Stimulated activated CD8-positive, alpha-beta memory T cell treated with anti-CD3 and anti-CD28 coated beads, Interleukin-12 subunit alpha, Interleukin-12 subunit beta, amount 100 ng/mL, for 24 hours (primary cell): ENCODE data around the gene MYOT.
A peak's percentile ranks its signal among the peaks of the same experiment; 100 is the strongest.
"Not testable (repeated sequence)": the region's sequence is repeated elsewhere in the genome, so short reads cannot be mapped to it uniquely, and the experiment has no call there.

Experiments used
- DNase-seq: peaks from one replicate; pipeline ENCODE4 v3.0.0-alpha.2; 2020; ENCODE audit errors: extremely low read depth

MYOT gene

GRCh38 chr5:137856201-137856600, 11.5 kb upstream of the MYOT start:
- DNase-seq = no peak

GRCh38 chr5:137856916-137857862, 10.5 kb upstream of the MYOT start:
- no peak for DNase-seq

GRCh38 chr5:137858223-137858916, 9.3 kb upstream of the MYOT start:
- DNase-seq = no peak

DNA sequence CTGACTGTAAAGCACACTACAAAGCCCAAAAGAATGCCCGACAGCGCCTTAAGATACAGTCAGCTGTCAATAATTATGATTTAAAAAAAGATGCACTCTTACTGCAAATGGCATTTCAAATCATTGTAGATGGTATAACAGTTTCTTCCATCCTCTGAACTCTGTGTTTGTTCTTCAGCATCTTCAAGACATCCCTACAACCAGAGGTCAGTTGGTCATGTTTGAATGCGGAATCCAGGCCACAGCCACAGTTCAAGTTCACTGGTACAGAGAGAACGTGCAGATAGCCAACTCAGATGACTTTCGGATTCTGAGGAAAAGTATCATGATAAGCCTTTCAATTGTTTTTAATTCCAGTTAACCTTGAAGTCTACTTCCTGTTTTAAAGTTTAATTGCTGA, 8.7 kb upstream of the MYOT start:
- DNase-seq = no peak

DNA sequence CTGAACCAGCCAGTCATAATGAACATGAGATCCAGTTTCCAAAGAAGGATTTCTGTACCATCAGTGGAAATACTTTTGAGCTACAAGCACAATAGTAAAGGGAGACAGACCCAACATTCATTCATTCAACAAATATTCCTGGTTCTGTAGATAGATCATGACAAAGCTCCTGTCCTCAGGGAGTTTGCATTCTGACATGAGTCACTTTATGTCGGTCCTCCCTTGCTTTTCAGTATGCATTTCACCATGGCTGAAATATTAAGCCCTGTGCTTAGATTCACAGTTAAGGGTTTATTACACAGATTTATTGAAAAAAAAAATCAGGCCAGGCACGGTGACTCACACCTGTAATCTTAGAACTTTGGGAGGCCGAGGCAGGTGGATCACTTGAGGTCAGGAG, 5.4 kb upstream of the MYOT start:
- DNase-seq = no peak

GRCh38 chr5:137863653-137864052, 4.0 kb upstream of the MYOT start:
- DNase-seq = not testable (repeated sequence)

DNA sequence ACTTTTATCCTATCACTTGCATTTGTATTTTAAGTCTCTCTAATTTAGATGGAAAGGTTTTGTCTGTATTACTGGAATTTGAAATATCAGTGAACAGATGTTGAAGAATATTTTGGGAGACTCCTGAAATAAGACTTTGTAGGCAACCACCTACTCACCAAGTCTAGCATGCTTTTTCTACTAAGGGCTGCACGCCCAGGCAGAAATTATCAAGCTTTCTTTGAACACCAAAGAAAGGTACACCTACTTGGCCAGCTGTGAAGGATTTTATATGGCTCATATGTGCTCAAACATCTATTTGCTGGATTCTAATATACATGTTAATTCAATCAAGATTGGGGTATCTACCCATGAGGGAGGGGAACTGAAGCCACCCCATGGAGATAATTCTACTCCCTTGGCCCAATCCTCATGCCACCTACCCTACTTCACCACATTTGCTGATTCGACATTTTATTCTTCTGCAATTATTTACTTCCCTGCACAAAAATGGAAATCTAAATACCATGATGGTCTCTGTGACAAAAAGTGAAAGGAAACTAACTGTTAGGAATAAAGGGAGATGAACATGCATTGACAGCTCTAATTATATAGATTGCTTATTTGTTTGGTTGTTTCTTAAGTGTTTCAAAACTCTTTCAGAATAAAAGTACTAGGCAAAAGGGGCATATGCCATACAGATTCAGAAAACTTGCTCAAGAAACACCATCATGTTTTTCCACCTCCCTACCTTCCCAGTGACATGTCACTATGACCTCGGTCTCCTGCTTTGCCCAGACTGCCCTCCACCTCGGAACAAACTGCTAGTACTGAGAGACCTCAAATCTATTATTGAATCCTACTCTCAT, 895 bp upstream of the MYOT start:
- no peak for DNase-seq

GRCh38 chr5:137870647-137871339, 3.1 kb downstream of the MYOT start:
- DNase-seq = no peak

- no peak for DNase-seq
Measured at GRCh38 chr5:137871571-137871970, 3.9 kb downstream of the MYOT start.

DNA sequence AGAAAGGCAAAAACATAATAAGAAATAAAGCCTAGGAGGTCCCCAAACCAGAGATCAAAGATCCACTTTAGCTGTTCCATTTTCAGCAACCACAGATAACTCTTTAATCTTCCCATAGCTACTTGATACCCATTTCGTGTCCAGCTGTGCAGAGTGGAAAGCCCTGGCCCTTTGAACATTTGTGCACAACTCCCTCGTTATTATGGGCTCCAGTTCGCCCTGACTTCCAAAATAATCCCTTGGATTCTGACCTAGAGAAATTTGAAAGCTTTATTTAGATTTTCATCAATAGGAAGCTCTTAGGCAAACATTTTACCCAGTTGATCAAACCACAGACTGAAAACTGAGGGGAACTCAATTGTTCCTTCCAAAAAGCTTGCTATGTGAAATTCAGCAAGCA, 4.8 kb downstream of the MYOT start:
- no peak for DNase-seq

GRCh38 chr5:137876101-137876500, 8.4 kb downstream of the MYOT start:
- DNase-seq = no peak

DNA sequence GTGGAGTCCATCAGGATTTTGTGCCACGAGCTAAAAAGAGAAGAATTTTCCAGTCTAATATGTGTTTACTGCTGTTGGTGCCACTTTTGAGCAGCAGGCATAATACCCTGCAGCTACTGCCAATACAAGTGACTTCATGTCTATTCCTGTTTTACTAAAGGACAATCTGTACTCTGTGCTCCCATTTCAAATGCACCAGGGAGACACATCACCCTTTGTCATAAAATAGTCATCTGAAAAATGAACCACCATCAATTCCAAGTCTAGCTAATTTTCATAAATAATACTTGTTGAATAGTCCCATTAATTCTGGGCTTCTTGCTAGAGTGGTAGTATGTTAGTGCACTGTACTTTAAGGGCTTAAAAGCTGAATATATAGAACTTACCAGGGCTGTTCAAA, 12.7 kb downstream of the MYOT start:
- no peak for DNase-seq

- no peak for DNase-seq
Measured at GRCh38 chr5:137887831-137888230, 20.2 kb downstream of the MYOT start.

DNA sequence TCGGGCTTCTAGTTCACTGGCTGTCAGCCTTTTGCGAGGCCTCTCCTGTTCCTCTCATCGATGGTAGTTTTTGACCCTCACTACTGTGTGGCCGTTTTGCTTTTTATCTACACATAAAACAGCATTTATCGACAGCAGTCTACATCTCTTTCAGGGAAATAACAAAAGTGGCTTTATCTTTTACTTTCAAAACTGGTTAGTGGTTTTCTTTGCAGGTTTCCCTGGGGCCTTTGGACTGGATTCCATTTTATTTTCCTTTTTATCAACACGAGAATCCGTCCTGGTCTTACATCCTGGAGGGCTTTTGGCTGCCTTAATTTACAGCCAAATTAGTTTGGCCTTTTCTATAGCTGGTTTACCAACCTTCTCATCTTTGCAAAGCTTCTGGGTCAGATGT, 20.8 kb downstream of the MYOT start:
- DNase-seq = no peak

DNA sequence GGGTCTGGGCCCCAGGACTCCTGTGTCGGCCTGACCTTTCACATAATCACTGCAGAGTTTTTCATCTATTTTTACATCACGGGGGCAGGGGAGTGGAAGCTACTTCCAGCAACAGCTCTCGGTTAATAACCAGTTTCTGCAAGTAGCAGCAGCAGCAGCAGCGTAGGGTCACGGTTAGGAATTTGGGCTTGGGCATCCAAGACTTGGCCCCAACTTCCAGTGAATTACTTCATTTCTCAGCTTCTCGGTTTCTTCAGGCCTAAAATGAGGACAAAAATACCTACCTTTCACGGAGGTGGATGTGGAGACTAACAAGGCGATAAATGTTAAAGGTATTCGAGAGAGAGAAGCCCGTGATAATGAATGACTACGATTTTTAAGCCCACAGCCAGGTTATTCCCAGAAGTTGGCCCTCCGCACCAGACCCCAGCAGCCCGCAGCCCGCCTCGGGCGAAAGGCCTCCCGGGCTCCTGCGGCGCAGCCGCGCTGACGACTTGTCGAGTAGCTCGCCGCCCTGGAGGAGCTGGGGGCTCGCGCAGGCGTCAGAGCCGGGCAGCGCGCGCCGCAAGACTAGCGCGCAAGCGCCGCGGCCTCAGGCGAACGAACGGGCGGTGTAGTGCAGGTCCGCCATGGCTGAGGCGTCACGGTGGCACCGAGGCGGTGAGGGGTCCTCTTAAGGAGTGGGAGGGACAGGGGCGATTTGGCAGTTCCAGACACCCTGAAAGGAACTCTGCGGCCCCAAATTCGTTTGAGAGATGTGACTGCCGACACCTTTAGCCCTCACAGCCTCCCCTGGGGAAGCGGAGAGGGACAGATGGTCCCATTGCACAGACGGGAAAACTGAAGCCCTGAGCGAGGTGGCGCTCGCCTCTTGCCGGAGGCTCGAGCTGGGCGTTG, 21.5 kb downstream of the MYOT start, which contains the start of gene PKD2L2:
Gene PKD2L2 (plus strand): TSS at position 595 of the 897 bp plus-strand sequence. CDS start 35 bp downstream, at position 630.
- peak; percentile 65 for DNase-seq

DNA sequence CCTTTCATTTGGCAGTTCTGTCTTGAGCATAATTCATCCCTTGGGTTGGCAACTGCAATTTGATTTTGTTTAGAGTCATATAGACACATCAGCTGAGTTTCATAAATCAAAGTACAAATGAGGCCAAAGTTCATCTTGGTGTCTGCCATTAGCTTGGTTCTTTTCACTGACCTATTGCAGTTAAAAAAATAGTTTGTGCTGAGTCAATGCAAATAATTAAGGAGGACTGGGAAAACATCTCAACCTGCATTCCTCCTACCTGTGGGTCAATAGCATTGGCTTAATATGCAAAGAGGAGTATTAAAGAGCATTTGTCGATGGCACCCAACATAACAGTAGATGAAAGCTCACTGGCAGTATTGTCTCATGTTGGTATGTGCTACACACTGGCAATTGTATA, 23.2 kb downstream of the MYOT start:
- no peak for DNase-seq

DNA sequence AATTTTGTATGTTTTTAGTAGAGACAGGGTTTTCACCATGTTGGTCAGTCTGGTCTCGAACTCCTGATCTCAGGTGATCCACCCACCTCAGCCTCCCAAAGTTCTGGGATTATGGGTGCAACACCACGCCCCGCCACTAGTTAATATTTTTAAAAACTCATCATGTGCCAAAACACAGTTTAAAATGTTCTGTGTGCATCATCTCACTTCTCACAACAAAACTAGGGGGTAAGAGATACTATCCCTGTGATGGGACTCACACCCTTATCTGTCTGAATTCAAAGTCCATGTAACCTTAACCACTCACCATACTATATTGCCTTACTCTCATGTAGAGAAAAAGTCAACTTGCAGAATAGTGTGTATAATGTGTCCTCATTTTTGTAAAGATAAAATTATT, 24.2 kb downstream of the MYOT start:
- DNase-seq = no peak

DNA sequence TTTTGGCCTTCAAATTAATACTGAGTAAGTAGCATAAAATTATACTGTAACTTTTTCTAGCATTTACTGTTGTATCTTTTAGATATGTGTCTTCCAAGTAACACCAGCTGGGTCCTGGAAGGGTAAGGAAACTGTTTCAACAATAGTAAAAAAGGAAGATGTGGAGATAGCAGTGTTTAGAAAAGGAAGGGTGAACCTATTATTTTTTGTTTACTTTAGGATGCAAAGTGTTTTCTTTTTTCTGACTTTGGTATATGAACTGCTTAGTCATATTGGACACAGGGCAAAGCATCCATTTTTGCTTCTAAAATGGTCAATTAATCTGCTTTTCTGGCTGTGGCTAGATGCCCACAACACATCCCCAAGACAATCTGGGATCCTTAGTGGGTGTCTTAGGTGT, 26.9 kb downstream of the MYOT start:
- no peak for DNase-seq

- no peak for DNase-seq
Measured at GRCh38 chr5:137896560-137896959, 28.9 kb downstream of the MYOT start.

DNA sequence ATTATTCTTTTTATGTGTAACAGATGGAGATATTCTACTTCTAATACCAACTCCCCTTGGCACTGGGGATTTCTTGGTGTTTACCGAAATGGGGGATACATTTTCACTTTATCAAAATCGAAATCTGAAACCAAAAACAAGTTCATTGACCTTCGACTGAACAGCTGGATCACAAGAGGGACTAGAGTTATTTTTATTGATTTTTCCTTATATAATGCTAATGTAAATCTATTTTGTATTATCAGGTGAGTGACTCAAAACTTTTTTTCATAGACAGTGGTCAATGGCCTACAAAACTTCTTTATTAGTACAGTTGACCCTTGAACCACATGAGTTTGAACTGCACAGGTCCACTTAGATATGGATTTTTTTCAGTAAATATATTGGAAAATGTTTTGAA, 31.8 kb downstream of the MYOT start:
- no peak for DNase-seq
